ENCODE results near the gene LRCH1. TPM values are rescaled to one million over a fixed set of nuclear protein-coding genes. Genes with fewer than 3 reads are reported as not detected.

Gene LRCH1
- total RNA-seq, 1 experiment from 2014 or later, result 16.5 TPM

GRCh38 chr13:46775385-46776107 is 222.6 kb downstream of the LRCH1 start:
- Mint-ChIP-seq H3K36me3 (ENCODE audit: insufficient read depth, unreplicated experiment) (peaks cover 76% of the 10 kb centered on the region), H3K27me3 (ENCODE audit: insufficient read depth, unreplicated experiment) (no peaks in the 10 kb centered on the region), H3K9me3 (ENCODE audit: unreplicated experiment) (no peaks in the 10 kb centered on the region), H3K4me1 (ENCODE audit: insufficient read depth, unreplicated experiment) (no peaks in the 10 kb centered on the region), H3K4me3 (ENCODE audit: unreplicated experiment) (no peak overlapping the region), H3K27ac (ENCODE audit: low read depth, unreplicated experiment) (no peak overlapping the region)
- no peak for DNase-seq (ENCODE audit: unreplicated experiment)
- CTCF ChIA-PET, result interaction anchor here (1.1 to 1.4 kb wide), 2 partner anchors 11 kb away, joined by 5 to 6 read pairs; no protein-coding TSS in a partner anchor
- intact Hi-C loops (cut with micrococcal nuclease), result no loop called here
- POLR2A ChIA-PET, result no interaction called here
- no TSS peak for BruUV-seq (replicated peaks)
- no peak for TF ChIP-seq CTCF (IDR thresholded peaks at IDR 0.05; ENCODE audit: unreplicated experiment)

GRCh38 chr13:46778095-46778494 is 225.1 kb downstream of the LRCH1 start:
- POLR2A ChIA-PET, result no interaction called here
- Mint-ChIP-seq H3K36me3 (ENCODE audit: insufficient read depth, unreplicated experiment) (peaks cover 83% of the 10 kb centered on the region), H3K27me3 (ENCODE audit: insufficient read depth, unreplicated experiment) (no peaks in the 10 kb centered on the region), H3K4me1 (ENCODE audit: insufficient read depth, unreplicated experiment) (no peaks in the 10 kb centered on the region), H3K4me3 (ENCODE audit: unreplicated experiment) (no peak overlapping the region), H3K9me3 (ENCODE audit: unreplicated experiment) (no peaks in the 10 kb centered on the region), H3K27ac (ENCODE audit: low read depth, unreplicated experiment) (peak overlapping the region; percentile 35)
- CTCF ChIA-PET, result interaction anchor here (0.7 to 1.0 kb wide), 2 partner anchors 14 to 433 kb away, joined by 3 to 5 read pairs; no protein-coding TSS in a partner anchor
- intact Hi-C loops (cut with micrococcal nuclease), result no loop called here
- TF ChIP-seq CTCF (IDR thresholded peaks at IDR 0.05; ENCODE audit: unreplicated experiment), result no peak
- no peak for DNase-seq (ENCODE audit: unreplicated experiment)
- BruUV-seq (replicated peaks), result no TSS peak

GRCh38 chr13:46778890-46779289 is 225.9 kb downstream of the LRCH1 start:
- no peak overlapping the region for H3K4me3 Mint-ChIP-seq (ENCODE audit: unreplicated experiment)
- POLR2A ChIA-PET, result no interaction called here
- DNase-seq (ENCODE audit: unreplicated experiment), result no peak
- CTCF ChIA-PET, result no interaction called here
- no peaks in the 10 kb centered on the region for H3K9me3 Mint-ChIP-seq (ENCODE audit: unreplicated experiment)
- H3K4me1 Mint-ChIP-seq (ENCODE audit: insufficient read depth, unreplicated experiment), result no peaks in the 10 kb centered on the region
- no peaks in the 10 kb centered on the region for H3K27me3 Mint-ChIP-seq (ENCODE audit: insufficient read depth, unreplicated experiment)
- peaks cover 77% of the 10 kb centered on the region for H3K36me3 Mint-ChIP-seq (ENCODE audit: insufficient read depth, unreplicated experiment)
- no peak for TF ChIP-seq CTCF (IDR thresholded peaks at IDR 0.05; ENCODE audit: unreplicated experiment)
- H3K27ac Mint-ChIP-seq (ENCODE audit: low read depth, unreplicated experiment), result no peak overlapping the region
- BruUV-seq (replicated peaks), result no TSS peak
- intact Hi-C loops (cut with micrococcal nuclease), result no loop called here

- no peak for DNase-seq (ENCODE audit: unreplicated experiment)
- no TSS peak for BruUV-seq (replicated peaks)
- CTCF ChIA-PET, result no interaction called here
- POLR2A ChIA-PET, result no interaction called here
- no peaks in the 10 kb centered on the region for H3K9me3 Mint-ChIP-seq (ENCODE audit: unreplicated experiment)
- no peaks in the 10 kb centered on the region for H3K4me1 Mint-ChIP-seq (ENCODE audit: insufficient read depth, unreplicated experiment)
- H3K27me3 Mint-ChIP-seq (ENCODE audit: insufficient read depth, unreplicated experiment), result no peaks in the 10 kb centered on the region
- H3K36me3 Mint-ChIP-seq (ENCODE audit: insufficient read depth, unreplicated experiment), result peaks cover 76% of the 10 kb centered on the region
- no peak overlapping the region for H3K4me3 Mint-ChIP-seq (ENCODE audit: unreplicated experiment)
- H3K27ac Mint-ChIP-seq (ENCODE audit: low read depth, unreplicated experiment), result no peak overlapping the region
- no peak for TF ChIP-seq CTCF (IDR thresholded peaks at IDR 0.05; ENCODE audit: unreplicated experiment)
- intact Hi-C loops (cut with micrococcal nuclease), result no loop called here
Observed at GRCh38 chr13:46782066-46782465, 229.1 kb downstream of the LRCH1 start.
